IMR-90 (cell line): ENCODE results near the gene NFATC1. TPM values are rescaled to one million over a fixed set of nuclear protein-coding genes. Genes with fewer than 3 reads are reported as not detected.

ENCODE experiments used
- ATAC-seq: fragments of 200-7000 bp; cut with Tn5 transposase; 2 replicates; pipeline ENCODE4 v1.9.1; 2020; ENCODE audit warnings: low read depth, mild to moderate bottlenecking, moderate library complexity
- BruUV-seq: library from RNA; stranded (reverse); fragments of 400-500 nt; replicated peaks from 2 replicates; lab custom pipeline; 2021; lab: Mats Ljungman, UMichigan
- CTCF ChIA-PET: fragments of 300-600 bp; formaldehyde crosslinking; extraction: SDS; loops from one replicate; lab custom pipeline; 2021; ENCODE audit warnings: antibody characterized with exemption; lab: Yijun Ruan, JAX
- POLR2A ChIA-PET: fragments of 300-600 bp; sonication (Branson Sonifier 250); formaldehyde crosslinking; loops from one replicate; lab custom pipeline; 2022; ENCODE audit warnings: antibody characterized with exemption; ENCODE audit not compliant: unreplicated experiment; lab: Charles Lee
- DNase-seq: peaks from one replicate; pipeline ENCODE4 v3.0.0; 2013
- H2AFZ ChIP-seq: replicated peaks from 2 replicates; pipeline ENCODE3; 2013; ENCODE audit warnings: low read length, mild to moderate bottlenecking; ENCODE audit not compliant: poor library complexity
- H2AK5ac ChIP-seq: 2 replicates; pipeline ENCODE4 v1.6.1; 2013; ENCODE audit warnings: low read depth, low read length, inconsistent platforms
- H2AK9ac ChIP-seq: replicated peaks from 2 replicates; pipeline ENCODE3; 2013; ENCODE audit warnings: mild to moderate bottlenecking, low read depth, low read length, moderate library complexity; ENCODE audit not compliant: poor library complexity
- H2BK120ac ChIP-seq: 2 replicates; pipeline ENCODE4 v1.6.1; 2013; ENCODE audit warnings: low read depth, low read length, inconsistent platforms
- H2BK15ac ChIP-seq: 3 replicates; pipeline ENCODE4 v1.6.1; 2013; ENCODE audit warnings: low read depth, low read length, inconsistent platforms
- H2BK20ac ChIP-seq: 2 replicates; pipeline ENCODE4 v1.6.1; 2013; ENCODE audit warnings: low read depth, mild to moderate bottlenecking, inconsistent platforms, low read length, moderate library complexity
- H2BK5ac ChIP-seq: 2 replicates; pipeline ENCODE4 v1.6.1; 2013; ENCODE audit warnings: mild to moderate bottlenecking, low read depth, low read length, inconsistent platforms; ENCODE audit not compliant: poor library complexity, severe bottlenecking
- H3K14ac ChIP-seq: replicated peaks from 2 replicates; pipeline ENCODE4 v1.6.1; 2013; ENCODE audit warnings: low read depth, low read length, inconsistent platforms
- H3K18ac ChIP-seq: 2 replicates; pipeline ENCODE4 v1.6.1; 2013; ENCODE audit warnings: low read depth, low read length, control low read depth
- H3K23ac ChIP-seq: 2 replicates; pipeline ENCODE4 v1.6.1; 2013; ENCODE audit warnings: low read depth, low read length, inconsistent platforms
- H3K27ac ChIP-seq: 2 replicates; pipeline ENCODE4 v1.5.1; 2013; ENCODE audit warnings: mild to moderate bottlenecking, control low read depth, low read length; ENCODE audit not compliant: insufficient read depth
- H3K27me3 ChIP-seq: 2 replicates; pipeline ENCODE4 v1.6.1; 2013; ENCODE audit warnings: low read length; ENCODE audit not compliant: control insufficient read depth, insufficient read depth
- H3K36me3 ChIP-seq: 2 replicates; pipeline ENCODE4 v1.6.1; 2013; ENCODE audit warnings: low read length, mixed read lengths; ENCODE audit not compliant: control insufficient read depth, insufficient read depth
- H3K4ac ChIP-seq: 2 replicates; pipeline ENCODE4 v1.6.1; 2013; ENCODE audit warnings: low read depth, low read length, inconsistent platforms
- H3K4me1 ChIP-seq: 2 replicates; pipeline ENCODE4 v1.6.1; 2013; ENCODE audit warnings: low read length, mixed read lengths; ENCODE audit not compliant: control insufficient read depth, insufficient read depth
- H3K4me2 ChIP-seq: 2 replicates; pipeline ENCODE4 v1.6.1; 2013; ENCODE audit warnings: low read depth, mild to moderate bottlenecking, control low read depth, low read length, moderate library complexity
- H3K4me3 ChIP-seq: 2 replicates; pipeline ENCODE4 v1.5.1; 2013; ENCODE audit warnings: low read depth, mild to moderate bottlenecking, control low read depth, low read length, moderate library complexity; ENCODE audit not compliant: insufficient read depth
- H3K56ac ChIP-seq: 2 replicates; pipeline ENCODE4 v1.6.1; 2013; ENCODE audit warnings: low read length, inconsistent platforms; ENCODE audit not compliant: insufficient read depth; ENCODE audit errors: extremely low read depth
- H3K79me1 ChIP-seq, 2 experiments: 2 replicates each; pipeline ENCODE4 v1.6.1; 2013; ENCODE audit warnings: low read length in 2 of 2, inconsistent platforms in 1 of 2, low read depth in 1 of 2
- H3K9ac ChIP-seq: 2 replicates; pipeline ENCODE4 v1.6.1; 2013; ENCODE audit warnings: low read depth, low read length, control low read depth
- H3K9me1 ChIP-seq: 2 replicates; pipeline ENCODE4 v1.6.1; 2013; ENCODE audit warnings: low read length, inconsistent platforms; ENCODE audit not compliant: insufficient read depth
- H3K9me3 ChIP-seq: 2 replicates; pipeline ENCODE4 v1.6.1; 2013; ENCODE audit warnings: low read length; ENCODE audit not compliant: control insufficient read depth, insufficient read depth
- H4K20me1 ChIP-seq: 2 replicates; pipeline ENCODE4 v1.6.1; 2013; ENCODE audit warnings: low read length, inconsistent platforms; ENCODE audit not compliant: insufficient read depth
- H4K5ac ChIP-seq: 2 replicates; pipeline ENCODE4 v1.6.1; 2013; ENCODE audit warnings: mild to moderate bottlenecking, low read depth, low read length, control low read depth
- H4K8ac ChIP-seq, 2 experiments: 2 replicates each; pipeline ENCODE4 v1.6.1; 2013; ENCODE audit warnings: low read depth in 2 of 2, low read length in 2 of 2, control low read depth in 1 of 2, inconsistent platforms in 1 of 2
- H4K91ac ChIP-seq: 2 replicates; pipeline ENCODE4 v1.6.1; 2013; ENCODE audit warnings: low read depth, low read length, inconsistent platforms; ENCODE audit not compliant: insufficient read depth
- BHLHE40 ChIP-seq: fragments of 150-350 bp; IDR thresholded peaks from 2 replicates; pipeline ENCODE4 v1.6.1; 2016; ENCODE audit warnings: mild to moderate bottlenecking, low read depth, low read length
- CHD1 ChIP-seq: IDR thresholded peaks from 2 replicates; pipeline ENCODE4 v1.6.1; 2012; ENCODE audit warnings: low read depth, low read length, improper control_type of control experiment
- FOS ChIP-seq: fragments of 150-350 bp; IDR thresholded peaks from 2 replicates; pipeline ENCODE4 v1.6.1; 2016; ENCODE audit warnings: low read depth, low read length
- MAFK ChIP-seq: IDR thresholded peaks from 2 replicates; pipeline ENCODE4 v1.6.1; 2012; ENCODE audit warnings: low read depth, low read length, improper control_type of control experiment
- MXI1 ChIP-seq: IDR thresholded peaks from 2 replicates; pipeline ENCODE4 v1.6.1; 2012; ENCODE audit warnings: low read depth, mild to moderate bottlenecking, low read length, moderate library complexity, borderline replicate concordance
- NFE2L2 ChIP-seq: fragments of 150-350 bp; IDR thresholded peaks from 2 replicates; pipeline ENCODE4 v1.6.1; 2016; ENCODE audit warnings: low read depth, mild to moderate bottlenecking, low read length
- POLR2A ChIP-seq: IDR thresholded peaks from 2 replicates; pipeline ENCODE4 v1.6.1; 2012; ENCODE audit warnings: mild to moderate bottlenecking, low read depth, low read length
- RAD21 ChIP-seq: IDR thresholded peaks from 2 replicates; pipeline ENCODE4 v1.6.1; 2012; ENCODE audit warnings: low read length, improper control_type of control experiment
- RCOR1 ChIP-seq: IDR thresholded peaks from 2 replicates; pipeline ENCODE4 v1.6.1; 2012; ENCODE audit warnings: mild to moderate bottlenecking, low read length, improper control_type of control experiment; ENCODE audit not compliant: insufficient replicate concordance
- RFX5 ChIP-seq: IDR thresholded peaks from 2 replicates; pipeline ENCODE4 v1.8.0; 2012; ENCODE audit warnings: low read depth, mild to moderate bottlenecking, low read length, moderate library complexity
- SMC3 ChIP-seq: fragments of 150-350 bp; IDR thresholded peaks from 2 replicates; pipeline ENCODE4 v1.6.1; 2016; ENCODE audit warnings: low read depth, mild to moderate bottlenecking, antibody characterized with exemption, low read length, moderate library complexity
- WGBS, 2 experiments: methylation state at CpG; one replicate each; pipeline versions ENCODE4 v1.1.5 to v1.1.7; 2013; ENCODE audit warnings: missing lambda C conversion rate in 2 of 2; ENCODE audit not compliant: insufficient read length in 1 of 2; ENCODE audit errors: extremely low coverage in 2 of 2; 5-methylcytosine and 5-hydroxymethylcytosine counted together
- dilution Hi-C: fragments of 300-500 bp; cut with HindIII; formaldehyde crosslinking; loops from one replicate; pipeline ENCODE4 v1.14.3; 2018; ENCODE audit warnings: low sequenced_read_pairs; ENCODE audit not compliant: unreplicated experiment
- in situ Hi-C: fragments of 300-500 bp; cut with MboI; formaldehyde crosslinking; loops from 3 replicates; pipeline ENCODE4 v1.14.3; 2019; ENCODE audit warnings: low sequenced_read_pairs, inconsistent platforms, mixed read lengths
- intact Hi-C: fragments of 100-400 bp; cut with micrococcal nuclease; formaldehyde crosslinking; loops from 2 replicates; pipeline ENCODE4 v1.10.0; 2022
- polyA plus RNA-seq, 3 experiments: library from polyadenylated mRNA; depleted of rRNA; stranded (reverse); fragments of >200 nt; gene quantifications; 2 replicates each; pipeline ENCODE4 v1.2.3, GENCODE V29; 2012; ENCODE audit warnings: low replicate concordance in 1 of 3
- total RNA-seq: library from RNA; depleted of rRNA; stranded (reverse); fragments of >200 nt; gene quantifications from 2 replicates; pipeline ENCODE4 v1.2.3, GENCODE V29; 2012
- TF ChIP-seq, protein P1 (sequence below): conservative IDR thresholded peaks from 2 replicates; pipeline ENCODE4 v1.5.1; 2012; ENCODE audit warnings: mild to moderate bottlenecking, low read depth, low read length, improper control_type of control experiment
- TF ChIP-seq, protein P2 (sequence below): fragments of 150-350 bp; IDR thresholded peaks from 2 replicates; pipeline ENCODE4 v1.6.1; 2016; ENCODE audit warnings: low read depth, mild to moderate bottlenecking, low read length, moderate library complexity, borderline replicate concordance
- TF ChIP-seq, protein P3 (sequence below): fragments of 150-350 bp; IDR thresholded peaks from 2 replicates; pipeline ENCODE4 v1.6.1; 2017; ENCODE audit warnings: mild to moderate bottlenecking, antibody characterized with exemption, low read length, low read depth

NFATC1 gene
- total and polyA plus RNA-seq, 2 of the 4 experiments (the other 2 are of a cell fraction): 0.36 to 1.8 TPM

DNA sequence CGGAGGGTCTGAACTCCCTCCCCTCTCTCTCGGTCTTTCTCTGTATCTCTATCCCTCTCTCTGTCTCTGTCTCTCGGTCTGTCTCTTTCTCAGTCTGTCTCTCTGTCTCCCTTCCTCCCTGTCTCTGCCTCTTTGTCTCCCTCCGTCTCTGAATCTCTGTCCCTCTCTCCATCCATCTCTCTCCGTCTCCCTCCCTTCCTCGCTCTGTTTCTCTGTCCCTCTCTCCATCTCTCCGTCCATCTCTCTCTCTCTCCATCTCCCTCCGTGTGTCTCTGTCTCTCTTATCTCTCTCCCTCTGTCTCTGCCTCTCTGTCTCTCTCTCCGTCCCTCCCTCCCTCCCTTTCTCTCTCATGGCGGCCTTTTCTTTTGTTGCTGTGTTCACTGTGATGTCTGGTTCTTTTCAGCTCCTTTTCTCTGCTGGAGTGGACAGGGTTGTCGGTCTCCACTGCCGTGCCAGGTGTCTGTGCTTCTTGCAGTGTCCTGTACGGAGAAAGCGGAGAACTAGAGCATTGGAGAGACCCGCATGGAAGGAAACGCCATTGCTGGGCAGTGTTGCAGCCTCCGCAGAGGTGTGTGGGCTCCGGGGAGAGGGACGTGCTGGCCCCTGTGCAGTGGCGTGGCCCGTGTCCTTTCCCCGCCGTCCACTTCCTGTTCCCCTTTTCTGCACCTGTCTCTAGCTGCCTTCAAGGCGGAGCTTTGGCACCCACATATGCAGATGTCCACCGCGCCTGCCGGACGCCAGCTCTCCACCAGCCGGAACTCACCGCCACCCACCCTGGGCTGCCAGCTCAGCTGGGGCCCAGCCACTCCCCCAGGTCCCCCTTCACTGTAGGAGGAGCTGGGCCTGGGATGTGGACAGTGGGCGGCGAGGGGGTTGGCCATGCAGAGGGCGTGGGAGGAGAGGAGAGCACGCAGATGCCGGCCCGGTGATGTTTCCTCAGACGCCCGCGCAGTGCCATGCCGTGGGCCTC lies 113.1 kb downstream of the NFATC1 start:
- Histone ChIP-seq H3K14ac (no peak overlapping the region), H3K18ac (no peak overlapping the region), H3K23ac (no peak overlapping the region), H3K27me3 (no peaks in the 10 kb centered on the region), H3K56ac (no peak overlapping the region), H2AFZ (no peak overlapping the region), H4K91ac (no peak overlapping the region), H2BK15ac (no peak overlapping the region), H3K9me3 (peaks cover 4% of the 10 kb centered on the region; the same call in 1 of the 2 replicates), H3K4me1 (peaks cover 5% of the 10 kb centered on the region; the same call in 1 of the 2 replicates), H4K5ac (no peak overlapping the region), H3K9me1 (no peaks in the 10 kb centered on the region), H2AK5ac (no peak overlapping the region), H2BK20ac (no peak overlapping the region), H4K8ac (no peak overlapping the region), H3K36me3 (no peaks in the 10 kb centered on the region), H3K4ac (no peak overlapping the region), H3K4me3 (no peak overlapping the region), H3K79me1 (no peaks in the 10 kb centered on the region), H3K4me2 (no peak overlapping the region), H2BK120ac (no peak overlapping the region), H3K27ac (no peak overlapping the region), H2BK5ac (no peak overlapping the region), H4K20me1 (no peaks in the 10 kb centered on the region), H2AK9ac (no peak overlapping the region), H3K9ac (no peak overlapping the region)
- WGBS, 2 experiments: 89% methylated on average over 16 of the region's 40 CpGs; no CpG with 5 or more reads in 1 of the 2 experiments
- in situ Hi-C loops (no loop called here), dilution Hi-C loops (no loop called here), intact Hi-C loops (no loop called here)
- DNase-seq (no peak), ATAC-seq (no peak)
- BruUV-seq: no TSS peak
- POLR2A ChIA-PET: no interaction called here
- CTCF ChIA-PET: no interaction called here
- TF ChIP-seq, protein P1, sequence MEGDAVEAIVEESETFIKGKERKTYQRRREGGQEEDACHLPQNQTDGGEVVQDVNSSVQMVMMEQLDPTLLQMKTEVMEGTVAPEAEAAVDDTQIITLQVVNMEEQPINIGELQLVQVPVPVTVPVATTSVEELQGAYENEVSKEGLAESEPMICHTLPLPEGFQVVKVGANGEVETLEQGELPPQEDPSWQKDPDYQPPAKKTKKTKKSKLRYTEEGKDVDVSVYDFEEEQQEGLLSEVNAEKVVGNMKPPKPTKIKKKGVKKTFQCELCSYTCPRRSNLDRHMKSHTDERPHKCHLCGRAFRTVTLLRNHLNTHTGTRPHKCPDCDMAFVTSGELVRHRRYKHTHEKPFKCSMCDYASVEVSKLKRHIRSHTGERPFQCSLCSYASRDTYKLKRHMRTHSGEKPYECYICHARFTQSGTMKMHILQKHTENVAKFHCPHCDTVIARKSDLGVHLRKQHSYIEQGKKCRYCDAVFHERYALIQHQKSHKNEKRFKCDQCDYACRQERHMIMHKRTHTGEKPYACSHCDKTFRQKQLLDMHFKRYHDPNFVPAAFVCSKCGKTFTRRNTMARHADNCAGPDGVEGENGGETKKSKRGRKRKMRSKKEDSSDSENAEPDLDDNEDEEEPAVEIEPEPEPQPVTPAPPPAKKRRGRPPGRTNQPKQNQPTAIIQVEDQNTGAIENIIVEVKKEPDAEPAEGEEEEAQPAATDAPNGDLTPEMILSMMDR: no peak
- TF ChIP-seq CHD1 (no peak), SMC3 (no peak), MAFK (no peak), NFE2L2 (no peak), BHLHE40 (no peak), POLR2A (no peak), RFX5 (no peak), RAD21 (no peak), FOS (no peak), MXI1 (no peak), RCOR1 (no peak)
- TF ChIP-seq, protein P2, sequence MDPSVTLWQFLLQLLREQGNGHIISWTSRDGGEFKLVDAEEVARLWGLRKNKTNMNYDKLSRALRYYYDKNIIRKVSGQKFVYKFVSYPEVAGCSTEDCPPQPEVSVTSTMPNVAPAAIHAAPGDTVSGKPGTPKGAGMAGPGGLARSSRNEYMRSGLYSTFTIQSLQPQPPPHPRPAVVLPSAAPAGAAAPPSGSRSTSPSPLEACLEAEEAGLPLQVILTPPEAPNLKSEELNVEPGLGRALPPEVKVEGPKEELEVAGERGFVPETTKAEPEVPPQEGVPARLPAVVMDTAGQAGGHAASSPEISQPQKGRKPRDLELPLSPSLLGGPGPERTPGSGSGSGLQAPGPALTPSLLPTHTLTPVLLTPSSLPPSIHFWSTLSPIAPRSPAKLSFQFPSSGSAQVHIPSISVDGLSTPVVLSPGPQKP: no peak
- TF ChIP-seq, protein P3, sequence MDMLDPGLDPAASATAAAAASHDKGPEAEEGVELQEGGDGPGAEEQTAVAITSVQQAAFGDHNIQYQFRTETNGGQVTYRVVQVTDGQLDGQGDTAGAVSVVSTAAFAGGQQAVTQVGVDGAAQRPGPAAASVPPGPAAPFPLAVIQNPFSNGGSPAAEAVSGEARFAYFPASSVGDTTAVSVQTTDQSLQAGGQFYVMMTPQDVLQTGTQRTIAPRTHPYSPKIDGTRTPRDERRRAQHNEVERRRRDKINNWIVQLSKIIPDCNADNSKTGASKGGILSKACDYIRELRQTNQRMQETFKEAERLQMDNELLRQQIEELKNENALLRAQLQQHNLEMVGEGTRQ: no peak
